Osteoblast (primary cell): ENCODE measurements around the gene GPR55. TPM values are rescaled to one million over a fixed set of nuclear protein-coding genes. Genes with fewer than 3 reads are reported as not detected.
A peak's percentile ranks its signal among the peaks of the same experiment; 100 is the strongest.

Source experiments
- DNase-seq: peaks from one replicate; pipeline ENCODE4 v3.0.0; 2011; ENCODE audit warnings: low spot score, mixed read lengths; ENCODE audit not compliant: insufficient read length; ENCODE audit errors: missing footprints
- H2AFZ ChIP-seq: 2 replicates; pipeline ENCODE4 v1.6.0; 2011; ENCODE audit warnings: mild to moderate bottlenecking, low read length
- H3K27ac ChIP-seq: 2 replicates; pipeline ENCODE4 v1.5.1; 2011; ENCODE audit warnings: mild to moderate bottlenecking, low read depth, low read length, moderate library complexity
- H3K27me3 ChIP-seq: 2 replicates; pipeline ENCODE4 v1.6.0; 2012; ENCODE audit warnings: mild to moderate bottlenecking, control low read depth, inconsistent platforms, low read length, moderate library complexity; ENCODE audit not compliant: insufficient read depth
- H3K36me3 ChIP-seq: 2 replicates; pipeline ENCODE4 v1.5.1; 2011; ENCODE audit warnings: mild to moderate bottlenecking, low read length, control low read depth, moderate library complexity; ENCODE audit not compliant: insufficient read depth
- H3K4me1 ChIP-seq: 2 replicates; pipeline ENCODE4 v1.5.1; 2011; ENCODE audit warnings: mild to moderate bottlenecking, low read length, control low read depth, moderate library complexity; ENCODE audit not compliant: insufficient read depth
- H3K4me2 ChIP-seq: 2 replicates; pipeline ENCODE4 v1.6.0; 2011; ENCODE audit warnings: mild to moderate bottlenecking, low read length; ENCODE audit not compliant: insufficient read depth
- H3K4me3 ChIP-seq: fragments of 200-600 bp; sonication (generic); 3 replicates; pipeline ENCODE4 v1.5.1; 2012; ENCODE audit warnings: mild to moderate bottlenecking, low read length, inconsistent platforms; ENCODE audit not compliant: insufficient read depth
- H3K79me2 ChIP-seq: 2 replicates; pipeline ENCODE4 v1.6.0; 2012; ENCODE audit warnings: mild to moderate bottlenecking, low read length, control low read depth, inconsistent platforms; ENCODE audit not compliant: insufficient read depth
- H3K9me3 ChIP-seq: 2 replicates; pipeline ENCODE4 v1.5.1; 2011; ENCODE audit warnings: low read depth, low read length, control low read depth
- H4K20me1 ChIP-seq: 2 replicates; pipeline ENCODE4 v1.6.0; 2012; ENCODE audit warnings: mild to moderate bottlenecking, low read length, control low read depth; ENCODE audit not compliant: insufficient read depth
- total RNA-seq: library from RNA; depleted of rRNA; stranded (reverse); fragments of >200 nt; gene quantifications from 2 replicates; pipeline ENCODE4 v1.2.3, GENCODE V29; 2012
- TF ChIP-seq, protein P1 (sequence below): IDR thresholded peaks from 2 replicates; pipeline ENCODE4 v1.5.1; 2011; ENCODE audit warnings: mild to moderate bottlenecking, low read depth, low read length, moderate library complexity; ENCODE audit errors: extremely low read depth

The GPR55 gene
- total RNA-seq, 1 donor: not detected

DNA sequence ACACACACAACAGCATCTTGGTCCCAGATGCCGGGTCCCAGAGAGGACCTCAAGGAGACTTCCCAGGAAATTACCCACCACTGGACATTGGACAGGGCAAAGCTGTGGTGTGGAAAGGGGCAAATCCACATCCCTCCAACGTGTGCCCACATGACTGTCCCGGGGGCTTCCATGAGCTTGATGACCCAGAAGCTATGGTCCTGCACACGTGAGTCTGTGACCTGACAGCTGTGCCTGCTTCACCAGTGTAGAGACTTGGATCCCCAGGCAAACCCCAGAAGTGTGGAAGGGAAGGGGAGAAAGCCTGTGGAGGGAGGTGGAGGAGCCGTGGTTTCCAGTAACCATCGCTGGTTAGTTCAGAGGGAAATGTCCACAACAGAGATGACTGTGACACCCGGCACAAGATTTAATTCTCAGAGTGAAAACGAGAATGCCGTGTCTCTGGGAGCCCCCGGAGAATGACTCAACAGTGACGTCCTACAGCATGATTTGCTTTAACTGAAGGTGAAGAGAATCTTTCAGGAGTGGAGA, 19.1 kb upstream of the GPR55 start:
- H3K27me3 ChIP-seq: no peaks in the 10 kb centered on the region
- no peaks in the 10 kb centered on the region for H3K36me3 ChIP-seq
- TF ChIP-seq, protein P1, sequence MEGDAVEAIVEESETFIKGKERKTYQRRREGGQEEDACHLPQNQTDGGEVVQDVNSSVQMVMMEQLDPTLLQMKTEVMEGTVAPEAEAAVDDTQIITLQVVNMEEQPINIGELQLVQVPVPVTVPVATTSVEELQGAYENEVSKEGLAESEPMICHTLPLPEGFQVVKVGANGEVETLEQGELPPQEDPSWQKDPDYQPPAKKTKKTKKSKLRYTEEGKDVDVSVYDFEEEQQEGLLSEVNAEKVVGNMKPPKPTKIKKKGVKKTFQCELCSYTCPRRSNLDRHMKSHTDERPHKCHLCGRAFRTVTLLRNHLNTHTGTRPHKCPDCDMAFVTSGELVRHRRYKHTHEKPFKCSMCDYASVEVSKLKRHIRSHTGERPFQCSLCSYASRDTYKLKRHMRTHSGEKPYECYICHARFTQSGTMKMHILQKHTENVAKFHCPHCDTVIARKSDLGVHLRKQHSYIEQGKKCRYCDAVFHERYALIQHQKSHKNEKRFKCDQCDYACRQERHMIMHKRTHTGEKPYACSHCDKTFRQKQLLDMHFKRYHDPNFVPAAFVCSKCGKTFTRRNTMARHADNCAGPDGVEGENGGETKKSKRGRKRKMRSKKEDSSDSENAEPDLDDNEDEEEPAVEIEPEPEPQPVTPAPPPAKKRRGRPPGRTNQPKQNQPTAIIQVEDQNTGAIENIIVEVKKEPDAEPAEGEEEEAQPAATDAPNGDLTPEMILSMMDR: no peak
- H3K4me2 ChIP-seq: no peak overlapping the region
- H4K20me1 ChIP-seq: no peaks in the 10 kb centered on the region
- DNase-seq: peak; percentile 71
- H3K4me3 ChIP-seq: no peak overlapping the region
- no peak overlapping the region for H3K27ac ChIP-seq
- H2AFZ ChIP-seq: no peak overlapping the region
- H3K9me3 ChIP-seq: no peaks in the 10 kb centered on the region
- H3K4me1 ChIP-seq: no peaks in the 10 kb centered on the region
- no peaks in the 10 kb centered on the region for H3K79me2 ChIP-seq

DNA sequence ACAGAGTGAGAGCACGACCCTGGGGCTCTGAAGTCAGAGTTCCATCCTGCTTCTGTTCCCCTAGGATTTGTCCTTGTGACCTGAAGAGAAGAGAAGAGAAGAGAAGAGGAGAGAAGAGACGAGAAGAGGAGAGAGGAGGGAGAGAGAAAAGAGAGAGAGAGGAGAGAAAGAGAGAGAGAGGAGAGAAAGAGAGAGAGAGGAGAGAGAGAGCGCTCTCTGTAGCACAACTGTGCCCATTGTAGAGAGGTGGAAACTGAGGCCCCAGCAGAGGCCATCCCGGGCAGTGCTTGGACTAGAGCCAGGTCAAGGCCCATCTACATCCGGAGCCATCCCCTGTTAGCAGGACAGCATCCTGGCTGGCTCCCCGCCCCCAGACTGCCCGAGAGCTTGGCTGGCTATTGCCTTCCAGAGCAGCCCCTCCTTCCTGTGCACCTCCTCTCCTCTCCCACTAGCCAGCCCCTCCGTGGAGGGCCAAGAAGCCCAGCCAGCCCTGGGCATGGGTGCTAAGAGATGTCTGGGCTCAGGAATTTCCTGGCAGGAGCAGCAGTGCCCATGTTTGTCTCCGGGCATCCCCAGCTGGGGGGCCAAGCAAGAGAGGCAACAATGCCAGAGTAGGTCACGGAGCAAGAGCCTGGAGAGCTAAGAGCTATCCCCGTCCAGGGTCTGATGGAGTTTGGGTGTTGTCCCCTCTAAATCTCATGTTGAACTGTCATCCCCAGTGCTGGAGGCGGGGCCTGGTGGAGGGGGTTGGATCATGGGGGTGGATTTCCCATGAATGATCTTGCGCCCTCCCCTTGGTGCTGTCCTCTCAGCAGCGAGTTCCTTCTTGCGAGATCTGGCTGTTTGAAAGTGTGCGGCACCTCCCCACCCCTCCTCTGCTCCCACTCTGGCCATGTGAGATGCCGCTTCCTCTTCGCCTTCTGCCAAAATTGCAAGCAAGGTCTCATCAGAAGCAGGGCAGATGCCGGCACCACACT, 18.2 kb upstream of the GPR55 start:
- no peaks in the 10 kb centered on the region for H3K9me3 ChIP-seq

DNA sequence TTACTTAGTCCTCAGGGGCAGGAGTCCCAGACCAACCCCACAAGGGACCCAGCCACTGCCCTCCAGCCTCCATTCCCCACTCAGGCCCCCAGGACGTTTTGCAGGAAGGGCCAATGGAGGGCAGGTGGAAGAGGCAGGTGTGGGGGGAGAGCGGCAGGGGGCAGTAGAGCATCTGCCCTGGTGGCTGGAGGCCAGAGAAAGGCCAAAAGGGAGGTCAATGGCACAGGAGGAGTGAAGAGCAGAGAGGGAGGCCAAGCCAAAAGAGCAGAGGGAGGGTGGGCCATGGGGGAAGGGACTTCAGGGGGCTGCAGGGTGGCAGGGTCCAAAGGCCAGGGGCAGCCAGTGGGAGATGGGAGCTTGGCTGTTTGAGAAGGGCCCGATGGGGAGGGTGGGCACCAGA, 17.3 kb upstream of the GPR55 start:
- Histone ChIP-seq H3K9me3 (no peaks in the 10 kb centered on the region), H3K4me2 (no peak overlapping the region), H3K36me3 (no peaks in the 10 kb centered on the region), H2AFZ (no peak overlapping the region), H3K4me1 (no peaks in the 10 kb centered on the region), H4K20me1 (no peaks in the 10 kb centered on the region), H3K27me3 (no peaks in the 10 kb centered on the region), H3K79me2 (no peaks in the 10 kb centered on the region), H3K27ac (no peak overlapping the region), H3K4me3 (no peak overlapping the region)
- TF ChIP-seq, protein P1: no peak
- DNase-seq: peak; percentile 53

More for the DNA sequence above, 18.2 kb upstream of the GPR55 start:
- no peak overlapping the region for H3K4me3 ChIP-seq
- H2AFZ ChIP-seq: no peak overlapping the region
- TF ChIP-seq, protein P1: no peak
- DNase-seq: peak; percentile 59
- H3K36me3 ChIP-seq: no peaks in the 10 kb centered on the region
- H3K27ac ChIP-seq: no peak overlapping the region
- H3K4me1 ChIP-seq: no peaks in the 10 kb centered on the region
- no peaks in the 10 kb centered on the region for H4K20me1 ChIP-seq
- H3K4me2 ChIP-seq: no peak overlapping the region
- no peaks in the 10 kb centered on the region for H3K79me2 ChIP-seq
- H3K27me3 ChIP-seq: no peaks in the 10 kb centered on the region
